ENCODE data around the gene GALNT14. TPM values are rescaled to one million over a fixed set of nuclear protein-coding genes. Genes with fewer than 3 reads are reported as not detected.

Gene GALNT14
- total and polyA plus RNA-seq, 2 donors (not counting 1 experiment from before 2014, with no cell fraction given): 0.15 to 0.83 TPM

- Histone ChIP-seq H3K4me1 (ENCODE audit: control insufficient read depth, extremely low read depth, insufficient read depth, low read length) (no peaks in the 10 kb centered on the region), H3K79me2 (ENCODE audit: control insufficient read depth, insufficient read depth, low read length) (no peaks in the 10 kb centered on the region), H3K27ac (ENCODE audit: insufficient read depth, low read length) (no peak overlapping the region), H2AFZ (ENCODE audit: low read length) (no peak overlapping the region), H3K4me2 (ENCODE audit: extremely low read depth, insufficient read depth, low read length) (no peak overlapping the region), H4K20me1 (ENCODE audit: control insufficient read depth, extremely low read depth, insufficient read depth, low read length) (no peaks in the 10 kb centered on the region), H3K9ac (ENCODE audit: insufficient read depth, low read length) (no peak overlapping the region), H3K9me3 (ENCODE audit: control insufficient read depth, insufficient read depth, low read depth, low read length) (no peaks in the 10 kb centered on the region), H3K27me3 (ENCODE audit: control insufficient read depth, insufficient read depth, low read length) (no peaks in the 10 kb centered on the region), H3K4me3 (replicated peaks in 1 of 4; ENCODE audit: control extremely low read depth in 1 of 4, insufficient read depth in 1 of 4, low read depth in 3 of 4, low read length in 4 of 4) (no peak overlapping the region), H3K36me3 (ENCODE audit: control insufficient read depth, insufficient read depth, low read length) (no peaks in the 10 kb centered on the region)
- no peak for DNase-seq (ENCODE audit: low read depth in 2 of 2)
- TF ChIP-seq, protein P1, sequence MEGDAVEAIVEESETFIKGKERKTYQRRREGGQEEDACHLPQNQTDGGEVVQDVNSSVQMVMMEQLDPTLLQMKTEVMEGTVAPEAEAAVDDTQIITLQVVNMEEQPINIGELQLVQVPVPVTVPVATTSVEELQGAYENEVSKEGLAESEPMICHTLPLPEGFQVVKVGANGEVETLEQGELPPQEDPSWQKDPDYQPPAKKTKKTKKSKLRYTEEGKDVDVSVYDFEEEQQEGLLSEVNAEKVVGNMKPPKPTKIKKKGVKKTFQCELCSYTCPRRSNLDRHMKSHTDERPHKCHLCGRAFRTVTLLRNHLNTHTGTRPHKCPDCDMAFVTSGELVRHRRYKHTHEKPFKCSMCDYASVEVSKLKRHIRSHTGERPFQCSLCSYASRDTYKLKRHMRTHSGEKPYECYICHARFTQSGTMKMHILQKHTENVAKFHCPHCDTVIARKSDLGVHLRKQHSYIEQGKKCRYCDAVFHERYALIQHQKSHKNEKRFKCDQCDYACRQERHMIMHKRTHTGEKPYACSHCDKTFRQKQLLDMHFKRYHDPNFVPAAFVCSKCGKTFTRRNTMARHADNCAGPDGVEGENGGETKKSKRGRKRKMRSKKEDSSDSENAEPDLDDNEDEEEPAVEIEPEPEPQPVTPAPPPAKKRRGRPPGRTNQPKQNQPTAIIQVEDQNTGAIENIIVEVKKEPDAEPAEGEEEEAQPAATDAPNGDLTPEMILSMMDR (conservative IDR thresholded peaks at IDR 0.05 in 1 of 2, IDR thresholded peaks at IDR 0.05 in 1 of 2; ENCODE audit: low read depth in 1 of 2, low read length in 2 of 2): no peak
- no peak for TF ChIP-seq EZH2 (IDR thresholded peaks at IDR 0.05; ENCODE audit: low read length, missing control alignments)
Measured at GRCh38 chr2:31124904-31125303, 13.3 kb downstream of the GALNT14 start.

GRCh38 chr2:31122133-31122532, 16.1 kb downstream of the GALNT14 start:
- TF ChIP-seq EZH2 (IDR thresholded peaks at IDR 0.05; ENCODE audit: low read length, missing control alignments): no peak
- TF ChIP-seq, protein P1 (conservative IDR thresholded peaks at IDR 0.05 in 1 of 2, IDR thresholded peaks at IDR 0.05 in 1 of 2; ENCODE audit: low read depth in 1 of 2, low read length in 2 of 2): no peak
- DNase-seq (ENCODE audit: low read depth in 2 of 2): no peak
- Histone ChIP-seq H4K20me1 (ENCODE audit: control insufficient read depth, extremely low read depth, insufficient read depth, low read length) (no peaks in the 10 kb centered on the region), H2AFZ (ENCODE audit: low read length) (no peak overlapping the region), H3K9ac (ENCODE audit: insufficient read depth, low read length) (no peak overlapping the region), H3K4me2 (ENCODE audit: extremely low read depth, insufficient read depth, low read length) (no peak overlapping the region), H3K79me2 (ENCODE audit: control insufficient read depth, insufficient read depth, low read length) (no peaks in the 10 kb centered on the region), H3K27ac (ENCODE audit: insufficient read depth, low read length) (no peak overlapping the region), H3K27me3 (ENCODE audit: control insufficient read depth, insufficient read depth, low read length) (no peaks in the 10 kb centered on the region), H3K36me3 (ENCODE audit: control insufficient read depth, insufficient read depth, low read length) (no peaks in the 10 kb centered on the region), H3K4me3 (replicated peaks in 1 of 4; ENCODE audit: control extremely low read depth in 1 of 4, insufficient read depth in 1 of 4, low read depth in 3 of 4, low read length in 4 of 4) (no peak overlapping the region), H3K9me3 (ENCODE audit: control insufficient read depth, insufficient read depth, low read depth, low read length) (no peaks in the 10 kb centered on the region), H3K4me1 (ENCODE audit: control insufficient read depth, extremely low read depth, insufficient read depth, low read length) (no peaks in the 10 kb centered on the region)

GRCh38 chr2:31113765-31114164, 24.5 kb downstream of the GALNT14 start:
- no peak overlapping the region for H3K9ac ChIP-seq (ENCODE audit: insufficient read depth, low read length)
- TF ChIP-seq, protein P1 (conservative IDR thresholded peaks at IDR 0.05 in 1 of 2, IDR thresholded peaks at IDR 0.05 in 1 of 2; ENCODE audit: low read depth in 1 of 2, low read length in 2 of 2): no peak
- no peak for TF ChIP-seq EZH2 (IDR thresholded peaks at IDR 0.05; ENCODE audit: low read length, missing control alignments)
- no peaks in the 10 kb centered on the region for H3K79me2 ChIP-seq (ENCODE audit: control insufficient read depth, insufficient read depth, low read length)
- H3K9me3 ChIP-seq (ENCODE audit: control insufficient read depth, insufficient read depth, low read depth, low read length): no peaks in the 10 kb centered on the region
- no peaks in the 10 kb centered on the region for H4K20me1 ChIP-seq (ENCODE audit: control insufficient read depth, extremely low read depth, insufficient read depth, low read length)
- H3K36me3 ChIP-seq (ENCODE audit: control insufficient read depth, insufficient read depth, low read length): no peaks in the 10 kb centered on the region
- no peaks in the 10 kb centered on the region for H3K4me1 ChIP-seq (ENCODE audit: control insufficient read depth, extremely low read depth, insufficient read depth, low read length)
- H2AFZ ChIP-seq (ENCODE audit: low read length): no peak overlapping the region
- H3K27me3 ChIP-seq (ENCODE audit: control insufficient read depth, insufficient read depth, low read length): no peaks in the 10 kb centered on the region
- no peak overlapping the region for H3K4me3 ChIP-seq (replicated peaks in 1 of 4; ENCODE audit: control extremely low read depth in 1 of 4, insufficient read depth in 1 of 4, low read depth in 3 of 4, low read length in 4 of 4)
- no peak overlapping the region for H3K27ac ChIP-seq (ENCODE audit: insufficient read depth, low read length)
- H3K4me2 ChIP-seq (ENCODE audit: extremely low read depth, insufficient read depth, low read length): no peak overlapping the region
- DNase-seq (ENCODE audit: low read depth in 2 of 2): no peak

Data from fibroblast of lung (primary cell).